ENCODE measurements around the gene INPP5K. TPM values are rescaled to one million over a fixed set of nuclear protein-coding genes. Genes with fewer than 3 reads are reported as not detected.
"Not testable (repeated sequence)": the region's sequence is repeated elsewhere in the genome, so short reads cannot be mapped to it uniquely, and the experiment has no call there.

Gene INPP5K
- total RNA-seq, 1 donor: 51.4 TPM

GRCh38 chr17:1446201-1446600 is 70.2 kb downstream of the INPP5K start:
- H3K4me3 ChIP-seq (ENCODE audit: insufficient read depth, low read length): no peak overlapping the region
- peaks cover 4% of the 10 kb centered on the region for H3K36me3 ChIP-seq (ENCODE audit: insufficient read depth, low read length)
- H3K4me1 ChIP-seq (ENCODE audit: insufficient read depth, low read length): no peaks in the 10 kb centered on the region
- no peak overlapping the region for H3K4me2 ChIP-seq (ENCODE audit: insufficient read depth, low read length)
- peaks cover 66% of the 10 kb centered on the region for H4K20me1 ChIP-seq (ENCODE audit: insufficient read depth, low read length)
- no peak overlapping the region for H2AFZ ChIP-seq (ENCODE audit: low read length)
- H3K27me3 ChIP-seq (ENCODE audit: insufficient read depth, low read length): no peaks in the 10 kb centered on the region
- DNase-seq (ENCODE audit: insufficient read length, low spot score, missing footprints): no peak
- H3K79me2 ChIP-seq (ENCODE audit: insufficient read depth, low read length): peaks cover 95% of the 10 kb centered on the region
- TF ChIP-seq CTCF (IDR thresholded peaks at IDR 0.05; ENCODE audit: extremely low read depth, low read depth, low read length): no peak
- no peaks in the 10 kb centered on the region for H3K9me3 ChIP-seq (ENCODE audit: low read depth, low read length)
- H3K27ac ChIP-seq (ENCODE audit: low read depth, low read length): no peak overlapping the region

- not testable (repeated sequence) for H3K27me3 ChIP-seq (ENCODE audit: insufficient read depth, low read length); H3K27ac ChIP-seq (ENCODE audit: low read depth, low read length); H3K4me2 ChIP-seq (ENCODE audit: insufficient read depth, low read length); H3K4me3 ChIP-seq (ENCODE audit: insufficient read depth, low read length); DNase-seq (ENCODE audit: insufficient read length, low spot score, missing footprints); H3K9me3 ChIP-seq (ENCODE audit: low read depth, low read length); H2AFZ ChIP-seq (ENCODE audit: low read length); H3K36me3 ChIP-seq (ENCODE audit: insufficient read depth, low read length); H3K4me1 ChIP-seq (ENCODE audit: insufficient read depth, low read length)
- Histone ChIP-seq H4K20me1 (ENCODE audit: insufficient read depth, low read length) (peaks cover 65% of the 10 kb centered on the region), H3K79me2 (ENCODE audit: insufficient read depth, low read length) (peaks cover 95% of the 10 kb centered on the region)
Measured at GRCh38 chr17:1445695-1446094, 70.7 kb downstream of the INPP5K start.

Other genes starting within 250 kb of the INPP5K start
- gene BHLHA9, start 246.2 kb downstream of the INPP5K start, total RNA-seq: not detected in 2 replicates
- not detected in 2 replicates for gene TRARG1, start 236.9 kb downstream of the INPP5K start, total RNA-seq
- 401 and 433 TPM in 2 replicates for gene YWHAE, start 116.4 kb downstream of the INPP5K start, total RNA-seq
- 102 and 109 TPM in 2 replicates for gene CRK, start 60.4 kb downstream of the INPP5K start, total RNA-seq
- gene MYO1C, start 23.9 kb downstream of the INPP5K start, total RNA-seq: 204 and 250 TPM in 2 replicates
- 19.2 and 21.5 TPM in 2 replicates for gene PITPNA, start 46.2 kb upstream of the INPP5K start, total RNA-seq
- 4.4 and 5.4 TPM in 2 replicates for gene SLC43A2, start 112.2 kb upstream of the INPP5K start, total RNA-seq
- 0.88 and 1.4 TPM in 2 replicates for gene SCARF1, start 129.1 kb upstream of the INPP5K start, total RNA-seq
- 11.2 and 11.6 TPM in 2 replicates for gene RILP, start 133.3 kb upstream of the INPP5K start, total RNA-seq
- 107 and 111 TPM in 2 replicates for gene PRPF8, start 168.3 kb upstream of the INPP5K start, total RNA-seq
- 4.7 TPM in 2 replicates for gene TLCD2, start 193.8 kb upstream of the INPP5K start, total RNA-seq
- 47.7 and 47.8 TPM in 2 replicates for gene WDR81, start 208.1 kb upstream of the INPP5K start, total RNA-seq
- gene SERPINF2, start 226.3 kb upstream of the INPP5K start, total RNA-seq: under 0.01 TPM in 1 of 2 replicates, not detected in the other
- gene SERPINF1, start 245.4 kb upstream of the INPP5K start, total RNA-seq: 309 and 314 TPM in 2 replicates

Measured in osteoblast (primary cell).